ENCODE results near the gene ZBTB18. TPM values are rescaled to one million over a fixed set of nuclear protein-coding genes. Genes with fewer than 3 reads are reported as not detected.

The ZBTB18 gene
- total RNA-seq, 1 donor from 2014 or later, result 30.1 TPM

- no peak overlapping the region for H2AFZ ChIP-seq (replicated peaks)
- H3K36me3 ChIP-seq, result no peaks in the 10 kb centered on the region
- H3K27ac ChIP-seq, result peak overlapping the region; percentile 37
- H3K27ac Mint-ChIP-seq, result no peak overlapping the region
- H3K36me3 Mint-ChIP-seq, result peaks cover 4% of the 10 kb centered on the region
- no peak for DNase-seq (ENCODE audit: low spot score)
- H3K4me2 ChIP-seq, result no peak overlapping the region
- peaks cover 73% of the 10 kb centered on the region for H3K79me2 ChIP-seq (ENCODE audit: low read depth)
- H4K20me1 ChIP-seq (ENCODE audit: low read depth), result peaks cover 68% of the 10 kb centered on the region
- peaks cover 30% of the 10 kb centered on the region for H3K4me1 Mint-ChIP-seq
- TF ChIP-seq, protein P1, sequence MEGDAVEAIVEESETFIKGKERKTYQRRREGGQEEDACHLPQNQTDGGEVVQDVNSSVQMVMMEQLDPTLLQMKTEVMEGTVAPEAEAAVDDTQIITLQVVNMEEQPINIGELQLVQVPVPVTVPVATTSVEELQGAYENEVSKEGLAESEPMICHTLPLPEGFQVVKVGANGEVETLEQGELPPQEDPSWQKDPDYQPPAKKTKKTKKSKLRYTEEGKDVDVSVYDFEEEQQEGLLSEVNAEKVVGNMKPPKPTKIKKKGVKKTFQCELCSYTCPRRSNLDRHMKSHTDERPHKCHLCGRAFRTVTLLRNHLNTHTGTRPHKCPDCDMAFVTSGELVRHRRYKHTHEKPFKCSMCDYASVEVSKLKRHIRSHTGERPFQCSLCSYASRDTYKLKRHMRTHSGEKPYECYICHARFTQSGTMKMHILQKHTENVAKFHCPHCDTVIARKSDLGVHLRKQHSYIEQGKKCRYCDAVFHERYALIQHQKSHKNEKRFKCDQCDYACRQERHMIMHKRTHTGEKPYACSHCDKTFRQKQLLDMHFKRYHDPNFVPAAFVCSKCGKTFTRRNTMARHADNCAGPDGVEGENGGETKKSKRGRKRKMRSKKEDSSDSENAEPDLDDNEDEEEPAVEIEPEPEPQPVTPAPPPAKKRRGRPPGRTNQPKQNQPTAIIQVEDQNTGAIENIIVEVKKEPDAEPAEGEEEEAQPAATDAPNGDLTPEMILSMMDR (IDR thresholded peaks at IDR 0.05), result no peak
- TF ChIP-seq EZH2 (IDR thresholded peaks at IDR 0.05) (no peak), EZH2phosphoT487 (IDR thresholded peaks at IDR 0.05) (no peak)
- H3F3A ChIP-seq (ENCODE audit: low read depth), result peaks cover 35% of the 10 kb centered on the region
- no peak overlapping the region for H3K4me3 ChIP-seq
- no peaks in the 10 kb centered on the region for H3K9me3 ChIP-seq (ENCODE audit: low read depth)
- H3K4me3 Mint-ChIP-seq, result no peak overlapping the region
- H3K9me3 Mint-ChIP-seq, result no peaks in the 10 kb centered on the region
- no peak overlapping the region for H3K9ac ChIP-seq
- peaks cover 3% of the 10 kb centered on the region for H3K27me3 Mint-ChIP-seq (ENCODE audit: insufficient read depth, low read depth)
- H3K27me3 ChIP-seq, result no peaks in the 10 kb centered on the region
- peaks cover 64% of the 10 kb centered on the region for H3K4me1 ChIP-seq
These were observed 2.7 kb downstream of the ZBTB18 start for GRCh38 chr1:244053831-244054230.

DNA sequence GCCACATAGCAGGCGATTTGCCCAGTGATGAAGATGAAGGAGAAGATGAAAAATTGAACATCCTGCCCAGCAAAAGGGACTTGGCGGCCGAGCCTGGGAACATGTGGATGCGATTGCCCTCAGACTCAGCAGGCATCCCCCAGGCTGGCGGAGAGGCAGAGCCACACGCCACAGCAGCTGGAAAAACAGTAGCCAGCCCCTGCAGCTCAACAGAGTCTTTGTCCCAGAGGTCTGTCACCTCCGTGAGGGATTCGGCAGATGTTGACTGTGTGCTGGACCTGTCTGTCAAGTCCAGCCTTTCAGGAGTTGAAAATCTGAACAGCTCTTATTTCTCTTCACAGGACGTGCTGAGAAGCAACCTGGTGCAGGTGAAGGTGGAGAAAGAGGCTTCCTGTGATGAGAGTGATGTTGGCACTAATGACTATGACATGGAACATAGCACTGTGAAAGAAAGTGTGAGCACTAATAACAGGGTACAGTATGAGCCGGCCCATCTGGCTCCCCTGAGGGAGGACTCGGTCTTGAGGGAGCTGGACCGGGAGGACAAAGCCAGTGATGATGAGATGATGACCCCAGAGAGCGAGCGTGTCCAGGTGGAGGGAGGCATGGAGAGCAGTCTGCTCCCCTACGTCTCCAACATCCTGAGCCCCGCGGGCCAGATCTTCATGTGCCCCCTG, 3.3 kb downstream of the ZBTB18 start:
- H2AFZ ChIP-seq (replicated peaks), result no peak overlapping the region
- H3K4me2 ChIP-seq, result no peak overlapping the region
- no peak overlapping the region for H3K4me3 Mint-ChIP-seq
- no peaks in the 10 kb centered on the region for H3K36me3 ChIP-seq
- peak; percentile 43 for DNase-seq (ENCODE audit: low spot score)
- no peak overlapping the region for H3K9ac ChIP-seq
- peaks cover 35% of the 10 kb centered on the region for H3F3A ChIP-seq (ENCODE audit: low read depth)
- peaks cover 3% of the 10 kb centered on the region for H3K27me3 Mint-ChIP-seq (ENCODE audit: insufficient read depth, low read depth)
- H3K27me3 ChIP-seq, result no peaks in the 10 kb centered on the region
- peak overlapping the region; percentile 37 for H3K27ac ChIP-seq
- H3K4me1 Mint-ChIP-seq, result peaks cover 33% of the 10 kb centered on the region
- no peaks in the 10 kb centered on the region for H3K9me3 Mint-ChIP-seq
- TF ChIP-seq EZH2phosphoT487 (IDR thresholded peaks at IDR 0.05), result no peak
- TF ChIP-seq EZH2 (IDR thresholded peaks at IDR 0.05), result no peak
- TF ChIP-seq, protein P1 (IDR thresholded peaks at IDR 0.05), result no peak
- H3K4me3 ChIP-seq, result no peak overlapping the region
- peaks cover 71% of the 10 kb centered on the region for H3K79me2 ChIP-seq (ENCODE audit: low read depth)
- no peaks in the 10 kb centered on the region for H3K9me3 ChIP-seq (ENCODE audit: low read depth)
- peaks cover 64% of the 10 kb centered on the region for H3K4me1 ChIP-seq
- H3K27ac Mint-ChIP-seq, result no peak overlapping the region
- peaks cover 68% of the 10 kb centered on the region for H4K20me1 ChIP-seq (ENCODE audit: low read depth)
- peaks cover 4% of the 10 kb centered on the region for H3K36me3 Mint-ChIP-seq

DNA sequence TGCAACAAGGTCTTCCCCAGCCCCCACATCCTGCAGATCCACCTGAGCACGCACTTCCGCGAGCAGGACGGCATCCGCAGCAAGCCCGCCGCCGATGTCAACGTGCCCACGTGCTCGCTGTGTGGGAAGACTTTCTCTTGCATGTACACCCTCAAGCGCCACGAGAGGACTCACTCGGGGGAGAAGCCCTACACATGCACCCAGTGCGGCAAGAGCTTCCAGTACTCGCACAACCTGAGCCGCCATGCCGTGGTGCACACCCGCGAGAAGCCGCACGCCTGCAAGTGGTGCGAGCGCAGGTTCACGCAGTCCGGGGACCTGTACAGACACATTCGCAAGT, 3.8 kb downstream of the ZBTB18 start:
- no peaks in the 10 kb centered on the region for H3K36me3 ChIP-seq
- peaks cover 63% of the 10 kb centered on the region for H4K20me1 ChIP-seq (ENCODE audit: low read depth)
- H3K9ac ChIP-seq, result no peak overlapping the region
- peaks cover 66% of the 10 kb centered on the region for H3K79me2 ChIP-seq (ENCODE audit: low read depth)
- no peak for DNase-seq (ENCODE audit: low spot score)
- H3K4me3 ChIP-seq, result no peak overlapping the region
- H3K27ac Mint-ChIP-seq, result no peak overlapping the region
- H3K27me3 Mint-ChIP-seq (ENCODE audit: insufficient read depth, low read depth), result no peaks in the 10 kb centered on the region
- no peaks in the 10 kb centered on the region for H3K27me3 ChIP-seq
- H2AFZ ChIP-seq (replicated peaks), result no peak overlapping the region
- no peak for TF ChIP-seq EZH2phosphoT487 (IDR thresholded peaks at IDR 0.05)
- no peak for TF ChIP-seq EZH2 (IDR thresholded peaks at IDR 0.05)
- TF ChIP-seq, protein P1 (IDR thresholded peaks at IDR 0.05), result no peak
- H3K36me3 Mint-ChIP-seq, result peaks cover 4% of the 10 kb centered on the region
- H3K4me3 Mint-ChIP-seq, result no peak overlapping the region
- H3F3A ChIP-seq (ENCODE audit: low read depth), result peaks cover 35% of the 10 kb centered on the region
- H3K9me3 ChIP-seq (ENCODE audit: low read depth), result no peaks in the 10 kb centered on the region
- no peaks in the 10 kb centered on the region for H3K9me3 Mint-ChIP-seq
- peaks cover 64% of the 10 kb centered on the region for H3K4me1 ChIP-seq
- no peak overlapping the region for H3K4me2 ChIP-seq
- H3K4me1 Mint-ChIP-seq, result peaks cover 30% of the 10 kb centered on the region
- no peak overlapping the region for H3K27ac ChIP-seq

All from neural progenitor cell (in vitro differentiated cells).